ENCODE measurements around the gene CEL.

DNA sequence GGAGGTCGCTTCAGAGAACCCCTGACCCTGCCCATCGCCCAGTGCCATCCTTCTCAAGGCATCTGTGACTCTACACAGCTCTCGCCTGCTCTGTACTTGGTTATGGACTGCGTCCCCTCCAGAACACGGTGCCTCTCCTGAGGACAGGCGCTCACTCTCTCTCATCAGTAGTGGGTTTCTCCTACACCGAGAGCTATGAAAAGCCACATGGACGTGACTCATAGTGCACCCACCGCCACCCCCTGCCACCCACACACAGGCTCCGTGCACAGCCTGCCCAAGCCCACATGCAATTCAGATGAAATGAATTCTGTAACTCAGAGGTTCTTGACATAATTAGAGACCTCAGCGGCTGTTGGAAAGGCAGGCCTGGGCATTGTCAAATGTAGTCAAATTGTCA lies 17.1 kb upstream of the CEL start:
- TF ChIP-seq CTCF (tag by site-specific recombination; IDR thresholded peaks at IDR 0.05) (no peak), SCRT2 (tag by site-specific recombination; IDR thresholded peaks at IDR 0.05) (no peak), ZNF610 (tag by site-specific recombination; IDR thresholded peaks at IDR 0.05; ENCODE audit: borderline replicate concordance) (no peak), ZNF24 (tag by site-specific recombination; IDR thresholded peaks at IDR 0.05) (no peak), ZNF335 (tag by site-specific recombination; conservative IDR thresholded peaks at IDR 0.05) (no peak), ZNF174 (tag by site-specific recombination; IDR thresholded peaks at IDR 0.05) (no peak)
- TF ChIP-seq, protein P1, sequence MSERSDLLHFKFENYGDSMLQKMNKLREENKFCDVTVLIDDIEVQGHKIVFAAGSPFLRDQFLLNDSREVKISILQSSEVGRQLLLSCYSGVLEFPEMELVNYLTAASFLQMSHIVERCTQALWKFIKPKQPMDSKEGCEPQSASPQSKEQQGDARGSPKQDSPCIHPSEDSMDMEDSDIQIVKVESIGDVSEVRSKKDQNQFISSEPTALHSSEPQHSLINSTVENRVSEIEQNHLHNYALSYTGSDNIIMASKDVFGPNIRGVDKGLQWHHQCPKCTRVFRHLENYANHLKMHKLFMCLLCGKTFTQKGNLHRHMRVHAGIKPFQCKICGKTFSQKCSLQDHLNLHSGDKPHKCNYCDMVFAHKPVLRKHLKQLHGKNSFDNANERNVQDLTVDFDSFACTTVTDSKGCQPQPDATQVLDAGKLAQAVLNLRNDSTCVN (tag by site-specific recombination; optimal IDR thresholded peaks at IDR 0.05): no peak

Data from HEK293 (cell line).